Astrocyte of the spinal cord (primary cell): Measurements from ENCODE around the gene WDR47.

Source experiments
- DNase-seq: peaks from one replicate; pipeline ENCODE4 v3.0.0; 2011; ENCODE audit warnings: low read depth, low spot score
- H3K4me3 ChIP-seq: 2 replicates; pipeline ENCODE4 v1.5.1; 2011; ENCODE audit warnings: low read depth, mild to moderate bottlenecking, low read length, moderate library complexity
- CTCF ChIP-seq: IDR thresholded peaks from 2 replicates; pipeline ENCODE4 v1.5.1; 2012; ENCODE audit warnings: low read depth, mild to moderate bottlenecking, low read length, inconsistent platforms
- in situ Hi-C: cut with HindIII; loops from 2 replicates; pipeline ENCODE4 v1.10.0; 2017; ENCODE audit warnings: low sequenced_read_pairs

Gene WDR47

GRCh38 chr1:109050228-109050995, 8.5 kb upstream of the WDR47 start:
- H3K4me3 ChIP-seq: no peak overlapping the region
- DNase-seq: no peak
- TF ChIP-seq CTCF: no peak
- in situ Hi-C loops: no loop called here

- in situ Hi-C loops: no loop called here
- H3K4me3 ChIP-seq: no peak overlapping the region
- no peak for DNase-seq
- TF ChIP-seq CTCF: no peak
These were observed 6.4 kb upstream of the WDR47 start for GRCh38 chr1:109048335-109048734.

- H3K4me3 ChIP-seq: no peak overlapping the region
- in situ Hi-C loops: no loop called here
- DNase-seq: no peak
- no peak for TF ChIP-seq CTCF
These were observed 5.4 kb upstream of the WDR47 start for GRCh38 chr1:109047339-109047738.

GRCh38 chr1:109046671-109047070, 4.8 kb upstream of the WDR47 start:
- in situ Hi-C loops: no loop called here
- no peak for DNase-seq
- H3K4me3 ChIP-seq: no peak overlapping the region
- TF ChIP-seq CTCF: no peak

- no peak for DNase-seq
- in situ Hi-C loops: no loop called here
- TF ChIP-seq CTCF: no peak
- H3K4me3 ChIP-seq: no peak overlapping the region
These were observed 3.7 kb upstream of the WDR47 start for GRCh38 chr1:109045595-109045994.

DNA sequence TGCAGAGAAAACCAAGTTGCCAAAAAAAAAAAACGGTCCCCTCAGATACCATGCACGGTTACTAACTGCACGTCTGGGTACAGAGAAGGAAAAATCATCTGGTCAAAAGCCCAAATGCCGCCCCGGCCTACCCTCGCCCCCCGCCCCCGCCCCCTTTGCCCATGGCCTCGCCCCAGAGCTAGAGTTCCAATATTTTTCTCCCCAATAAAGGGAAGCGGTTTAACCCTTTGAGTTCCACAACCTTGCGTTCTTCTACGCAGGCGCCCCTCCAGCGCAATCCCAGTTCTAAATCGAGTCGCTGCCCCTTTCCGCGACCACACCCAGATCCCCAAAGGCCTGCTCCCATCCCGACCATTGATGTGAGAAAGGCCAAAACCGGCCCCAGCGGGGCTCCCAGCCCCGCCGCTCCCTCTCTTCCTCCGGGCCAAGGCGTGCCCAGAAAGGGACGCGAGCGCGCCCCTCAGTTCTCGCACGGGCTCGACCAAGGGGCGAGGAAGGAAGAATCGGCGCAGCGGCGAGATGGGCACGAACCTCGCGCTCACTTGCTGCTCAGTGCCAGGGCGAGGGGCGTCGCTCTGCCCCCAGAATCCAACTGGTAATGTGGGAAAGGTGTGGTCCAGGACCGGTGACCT, 797 bp downstream of the WDR47 start:
- peak; percentile 34 for DNase-seq
- in situ Hi-C loops: no loop called here

More for the DNA sequence above, 797 bp downstream of the WDR47 start:
- H3K4me3 ChIP-seq: peak overlapping the region; percentile 98
- no peak for TF ChIP-seq CTCF
